Neural crest cell (in vitro differentiated cells): ENCODE measurements around the gene LMNA. TPM values are rescaled to one million over a fixed set of nuclear protein-coding genes. Genes with fewer than 3 reads are reported as not detected.
A peak's percentile ranks its signal among the peaks of the same experiment; 100 is the strongest.

Source experiments
- DNase-seq: peaks from one replicate; pipeline ENCODE4 v3.0.0; 2021; ENCODE audit warnings: low read depth, mixed read lengths, low spot score
- H3K27ac Mint-ChIP-seq: one replicate; pipeline ENCODE4 v1.8.0; 2021; ENCODE audit warnings: mild to moderate bottlenecking, mixed read lengths; ENCODE audit not compliant: unreplicated experiment
- H3K27me3 Mint-ChIP-seq: 2 replicates; pipeline ENCODE4 v1.8.0; 2021; ENCODE audit warnings: low read depth, mild to moderate bottlenecking, mixed read lengths
- H3K36me3 Mint-ChIP-seq: 2 replicates; pipeline ENCODE4 v1.8.0; 2021; ENCODE audit warnings: low read depth, mild to moderate bottlenecking, mixed read lengths
- H3K4me1 Mint-ChIP-seq: 2 replicates; pipeline ENCODE4 v1.8.0; 2021; ENCODE audit warnings: mixed read lengths
- H3K4me3 Mint-ChIP-seq: one replicate; pipeline ENCODE4 v1.8.0; 2021; ENCODE audit warnings: mild to moderate bottlenecking, mixed read lengths
- H3K9me3 Mint-ChIP-seq: 2 replicates; pipeline ENCODE4 v1.8.0; 2021; ENCODE audit warnings: mixed read lengths
- total RNA-seq: library from RNA; stranded (reverse); gene quantifications from 2 replicates; pipeline ENCODE4 v1.2.1, GENCODE V29; 2021
- TF ChIP-seq, protein P1 (sequence below): fragments of 200-600 bp; sonication (generic); conservative IDR thresholded peaks from 2 replicates; pipeline ENCODE4 v1.5.0; 2021; ENCODE audit warnings: antibody characterized with exemption, mild to moderate bottlenecking

The LMNA gene
- total RNA-seq, 1 donor from 2014 or later = 51.0 TPM

DNA sequence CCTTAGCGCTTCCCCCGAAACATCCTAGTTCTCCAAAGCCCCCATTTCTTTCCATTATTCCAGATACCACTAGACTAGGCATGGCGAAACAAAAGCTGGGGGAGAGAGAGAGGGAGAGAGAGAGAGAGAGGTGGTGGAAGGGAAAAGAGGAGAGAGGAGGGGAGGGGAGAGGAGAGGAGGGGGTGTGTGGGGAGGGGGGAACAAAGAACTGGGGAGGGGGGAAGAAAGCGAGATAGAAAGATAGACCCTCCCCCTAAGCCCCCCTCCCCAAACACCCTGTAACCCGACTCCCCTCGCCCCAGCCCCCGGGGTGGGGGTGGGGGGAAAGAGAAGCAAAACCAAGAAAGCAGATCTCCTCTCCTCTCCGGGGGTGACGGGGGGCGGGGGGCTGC, 32.6 kb upstream of the LMNA start:
- Mint-ChIP-seq H3K4me1 (peaks cover 70% of the 10 kb centered on the region), H3K27me3 (no peaks in the 10 kb centered on the region), H3K27ac (peak overlapping the region; percentile 91), H3K36me3 (peaks cover 20% of the 10 kb centered on the region), H3K9me3 (no peaks in the 10 kb centered on the region), H3K4me3 (peak overlapping the region; percentile 98)
- TF ChIP-seq, protein P1, sequence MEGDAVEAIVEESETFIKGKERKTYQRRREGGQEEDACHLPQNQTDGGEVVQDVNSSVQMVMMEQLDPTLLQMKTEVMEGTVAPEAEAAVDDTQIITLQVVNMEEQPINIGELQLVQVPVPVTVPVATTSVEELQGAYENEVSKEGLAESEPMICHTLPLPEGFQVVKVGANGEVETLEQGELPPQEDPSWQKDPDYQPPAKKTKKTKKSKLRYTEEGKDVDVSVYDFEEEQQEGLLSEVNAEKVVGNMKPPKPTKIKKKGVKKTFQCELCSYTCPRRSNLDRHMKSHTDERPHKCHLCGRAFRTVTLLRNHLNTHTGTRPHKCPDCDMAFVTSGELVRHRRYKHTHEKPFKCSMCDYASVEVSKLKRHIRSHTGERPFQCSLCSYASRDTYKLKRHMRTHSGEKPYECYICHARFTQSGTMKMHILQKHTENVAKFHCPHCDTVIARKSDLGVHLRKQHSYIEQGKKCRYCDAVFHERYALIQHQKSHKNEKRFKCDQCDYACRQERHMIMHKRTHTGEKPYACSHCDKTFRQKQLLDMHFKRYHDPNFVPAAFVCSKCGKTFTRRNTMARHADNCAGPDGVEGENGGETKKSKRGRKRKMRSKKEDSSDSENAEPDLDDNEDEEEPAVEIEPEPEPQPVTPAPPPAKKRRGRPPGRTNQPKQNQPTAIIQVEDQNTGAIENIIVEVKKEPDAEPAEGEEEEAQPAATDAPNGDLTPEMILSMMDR = no peak
- no peak for DNase-seq

DNA sequence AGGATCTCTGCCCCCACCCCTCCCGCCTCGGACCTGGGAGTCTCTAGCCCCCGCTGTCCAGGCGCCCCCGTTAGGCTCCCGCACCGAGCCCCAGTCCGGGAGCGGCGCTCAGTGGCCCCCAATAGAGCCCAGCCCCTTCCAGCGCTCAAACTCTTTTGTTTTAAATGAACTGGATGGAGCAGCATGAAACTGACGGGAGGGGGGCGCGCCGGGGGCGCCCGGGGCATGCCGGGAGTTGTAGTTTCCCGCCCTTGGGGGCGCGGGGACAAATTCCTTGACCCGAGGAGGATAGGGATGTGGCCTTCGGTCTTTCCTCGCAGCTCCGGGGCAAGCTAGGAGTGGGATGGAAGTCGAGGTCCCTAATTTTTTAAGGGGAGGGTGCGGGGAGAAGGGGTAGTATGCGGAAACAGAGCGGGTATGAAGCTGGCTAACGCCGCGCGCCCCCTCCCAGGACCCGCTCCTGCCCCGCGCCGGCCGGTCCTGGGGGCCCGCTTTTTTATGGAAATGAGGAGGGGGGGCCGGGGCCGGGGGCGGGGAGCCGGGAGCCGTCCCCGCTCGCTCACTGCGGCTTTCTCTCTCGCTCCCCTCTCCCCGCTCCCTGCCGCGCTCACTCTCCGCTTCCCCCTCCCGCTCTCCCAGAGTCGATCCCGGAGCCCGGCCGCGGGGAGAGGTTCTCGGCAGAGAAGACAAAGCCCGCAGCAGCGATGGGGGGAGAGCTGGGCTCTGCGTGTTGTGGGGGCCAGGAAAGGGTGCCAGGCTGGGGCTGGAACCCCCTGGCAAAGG, 32.0 kb upstream of the LMNA start, which contains the start of gene MEX3A:
TSS of gene MEX3A (minus strand) at position 157 of the 783 bp plus-strand sequence. CDS start 467 bp downstream, outside the sequence.
- no peaks in the 10 kb centered on the region for H3K27me3 Mint-ChIP-seq
- peaks cover 70% of the 10 kb centered on the region for H3K4me1 Mint-ChIP-seq

DNA sequence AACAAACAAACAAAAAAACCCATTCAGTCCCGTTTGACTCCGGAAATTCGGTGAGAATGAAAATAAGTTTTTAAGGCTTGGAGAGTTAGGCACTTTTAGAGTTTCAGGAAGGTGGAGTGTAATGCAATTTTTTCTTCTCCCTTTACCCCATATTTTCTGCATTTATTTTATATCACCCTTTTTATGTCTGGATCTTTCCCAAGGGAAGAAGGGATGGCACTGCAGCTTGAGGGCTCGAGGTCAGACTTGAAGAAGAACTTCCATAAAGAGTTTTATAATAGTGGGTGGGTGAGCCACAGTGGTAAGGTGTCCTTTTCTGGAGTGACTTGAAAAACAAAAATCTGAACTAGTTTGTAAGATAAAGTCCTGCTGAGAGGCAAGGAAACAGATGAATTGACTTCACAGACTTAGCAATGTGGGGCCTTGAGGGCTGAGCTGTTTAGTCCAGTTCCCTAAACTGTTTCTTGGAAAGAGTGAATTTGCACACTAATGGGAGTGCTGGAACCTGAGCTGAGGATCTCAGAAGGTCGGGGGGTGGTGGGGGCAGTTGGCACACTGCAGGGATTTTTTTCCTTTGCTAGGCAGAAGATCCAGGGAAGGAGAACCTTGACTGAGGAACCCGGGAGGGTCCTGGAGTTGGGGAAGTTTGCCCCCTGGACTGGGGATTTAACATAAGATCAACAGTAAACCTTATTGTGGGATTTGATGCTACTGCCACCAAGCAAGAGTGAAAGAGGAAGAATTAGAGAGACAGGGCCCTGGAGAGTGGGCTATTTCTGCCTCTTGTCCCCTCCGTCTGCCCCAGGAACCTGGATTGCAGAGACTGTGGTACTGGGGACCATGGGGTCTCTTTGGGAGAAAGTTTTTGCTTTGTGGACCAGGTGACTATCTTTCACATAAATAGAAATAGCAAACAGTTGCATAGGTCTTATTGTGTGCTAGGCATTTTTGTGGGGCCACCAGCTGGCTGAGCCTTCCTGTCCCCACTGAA, 30.4 kb upstream of the LMNA start:
- no peak for DNase-seq
- TF ChIP-seq, protein P1 = no peak
- H3K27me3 Mint-ChIP-seq = no peaks in the 10 kb centered on the region
- H3K27ac Mint-ChIP-seq = peak overlapping the region; percentile 98
- H3K4me3 Mint-ChIP-seq = peak overlapping the region; percentile 98
- peaks cover 6% of the 10 kb centered on the region for H3K36me3 Mint-ChIP-seq
- H3K9me3 Mint-ChIP-seq = no peaks in the 10 kb centered on the region
- peaks cover 55% of the 10 kb centered on the region for H3K4me1 Mint-ChIP-seq

More for the DNA sequence above, 32.0 kb upstream of the LMNA start, which contains the start of gene MEX3A:
- TF ChIP-seq, protein P1 = no peak
- H3K36me3 Mint-ChIP-seq = peaks cover 17% of the 10 kb centered on the region
- H3K9me3 Mint-ChIP-seq = no peaks in the 10 kb centered on the region
- peak within 1 kb of the TSS; percentile 100 for H3K4me3 Mint-ChIP-seq
- DNase-seq = peak; percentile 94
- H3K27ac Mint-ChIP-seq = peak within 1 kb of the TSS; percentile 98

DNA sequence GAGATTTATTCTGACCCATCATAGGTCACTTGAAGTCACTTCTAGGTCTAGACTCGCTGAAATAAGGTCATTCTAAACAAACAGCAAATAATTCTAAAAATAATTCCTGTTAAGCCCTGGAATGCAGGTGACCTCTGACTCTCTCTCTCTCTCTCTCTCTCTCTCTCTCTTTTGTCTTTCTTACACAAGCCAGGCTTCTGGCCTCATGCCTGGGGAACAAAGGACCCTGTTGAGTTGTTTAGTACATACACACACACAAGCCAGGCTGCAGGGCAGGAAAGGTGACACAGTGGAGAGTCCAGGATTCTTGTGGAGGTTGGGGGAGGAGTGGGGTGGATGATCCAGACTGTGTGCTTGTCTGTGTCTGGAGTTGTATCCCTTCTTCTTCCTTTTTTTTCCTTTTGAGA, 28.3 kb upstream of the LMNA start:
- Mint-ChIP-seq H3K27ac (peak overlapping the region; percentile 8), H3K4me1 (peaks cover 58% of the 10 kb centered on the region), H3K9me3 (no peaks in the 10 kb centered on the region), H3K27me3 (no peaks in the 10 kb centered on the region), H3K36me3 (peaks cover 4% of the 10 kb centered on the region), H3K4me3 (peak overlapping the region; percentile 98)
- TF ChIP-seq, protein P1 = no peak
- no peak for DNase-seq

DNA sequence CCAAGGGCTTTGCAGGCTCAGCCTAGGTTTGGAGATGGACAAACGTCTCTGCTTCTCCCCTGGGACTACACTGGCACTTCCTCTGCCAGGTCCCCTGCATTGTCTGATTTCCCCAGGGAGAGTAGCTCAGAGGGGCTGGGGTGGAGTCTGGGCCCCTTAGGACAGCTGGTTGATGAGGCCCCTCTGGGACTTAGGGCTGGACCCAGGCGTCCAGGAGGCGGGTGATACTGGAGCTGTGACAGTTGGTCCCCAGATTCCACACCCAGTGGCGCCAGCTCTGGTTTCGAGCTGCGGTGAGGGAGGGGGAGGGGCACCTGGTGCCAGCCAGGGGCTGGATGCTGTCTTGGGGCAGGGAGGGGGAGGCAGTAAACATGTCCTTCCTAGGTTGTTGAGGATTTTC, 24.8 kb upstream of the LMNA start:
- DNase-seq = no peak
- TF ChIP-seq, protein P1 = no peak
- Mint-ChIP-seq H3K36me3 (peaks cover 9% of the 10 kb centered on the region), H3K27me3 (no peaks in the 10 kb centered on the region), H3K27ac (no peak overlapping the region), H3K4me1 (peaks cover 43% of the 10 kb centered on the region), H3K4me3 (no peak overlapping the region), H3K9me3 (no peaks in the 10 kb centered on the region)
